Putamen (tissue), 1 donor: ENCODE measurements around the gene SSNA1.

ENCODE experiments used
- DNase-seq: peaks from one replicate; pipeline ENCODE4 v3.0.0-alpha.2; 2016; ENCODE audit warnings: low spot score

Gene SSNA1

DNA sequence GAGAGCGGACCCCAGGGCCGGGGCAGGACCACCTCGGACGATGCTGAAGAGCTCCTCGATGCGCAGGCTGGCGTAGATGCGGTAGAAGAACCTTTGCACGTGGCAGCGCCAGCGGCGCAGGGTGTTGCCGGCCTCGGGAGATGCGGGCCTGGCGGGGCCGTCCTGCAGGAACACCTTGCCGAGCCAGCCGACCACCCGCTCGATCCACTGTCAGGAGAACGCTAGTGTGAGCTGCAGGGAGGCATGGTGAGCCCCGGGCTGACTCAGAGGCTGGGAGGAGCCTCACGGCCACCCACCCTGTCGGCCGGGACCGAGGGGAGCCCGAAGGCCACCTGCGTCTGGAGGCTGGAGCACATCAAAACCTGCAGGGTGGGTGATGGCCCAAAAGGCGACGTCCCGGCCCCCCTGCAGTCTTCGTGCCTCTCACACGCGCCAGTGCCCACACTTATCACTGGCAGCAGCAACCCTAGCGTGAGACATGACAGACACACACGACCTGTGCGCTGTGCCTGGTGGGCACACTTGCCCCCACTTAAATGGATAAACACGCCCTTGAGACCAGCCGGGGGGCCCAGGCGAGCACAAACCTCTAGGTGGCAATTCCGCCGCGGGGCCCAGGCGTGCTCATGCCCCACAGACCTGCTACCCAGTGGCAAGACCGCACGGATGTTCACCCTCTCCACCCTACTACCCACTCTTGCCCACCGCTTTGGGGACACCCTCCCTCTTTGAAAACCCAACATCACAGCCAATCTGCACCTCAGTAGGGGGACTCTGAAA lies 3.4 kb upstream of the SSNA1 start:
- DNase-seq, result no peak

- DNase-seq, result no peak
Observed at GRCh38 chr9:137185921-137186320, 2.6 kb upstream of the SSNA1 start.

- no peak for DNase-seq
Observed at GRCh38 chr9:137186385-137186784, 2.1 kb upstream of the SSNA1 start.

DNA sequence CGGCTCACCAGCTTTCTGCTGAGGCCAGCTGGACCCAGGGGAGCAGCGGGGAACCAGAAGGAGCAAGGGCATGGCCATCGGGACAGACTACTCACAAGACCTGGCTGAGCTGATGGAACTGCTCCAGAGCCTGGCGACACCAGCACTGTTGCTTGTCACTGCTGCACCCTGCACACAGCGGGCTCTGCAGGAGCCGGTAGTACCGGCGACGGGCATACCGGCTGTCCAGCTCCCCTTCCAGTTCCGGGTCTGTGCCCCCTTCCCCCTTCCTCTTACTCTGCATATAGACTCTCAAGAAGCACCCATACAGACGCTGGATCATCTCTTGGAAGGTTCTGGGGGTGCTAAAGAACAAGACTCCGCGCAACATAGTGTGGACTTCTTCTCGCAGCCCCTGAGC lies 1.1 kb upstream of the SSNA1 start:
- no peak for DNase-seq

DNA sequence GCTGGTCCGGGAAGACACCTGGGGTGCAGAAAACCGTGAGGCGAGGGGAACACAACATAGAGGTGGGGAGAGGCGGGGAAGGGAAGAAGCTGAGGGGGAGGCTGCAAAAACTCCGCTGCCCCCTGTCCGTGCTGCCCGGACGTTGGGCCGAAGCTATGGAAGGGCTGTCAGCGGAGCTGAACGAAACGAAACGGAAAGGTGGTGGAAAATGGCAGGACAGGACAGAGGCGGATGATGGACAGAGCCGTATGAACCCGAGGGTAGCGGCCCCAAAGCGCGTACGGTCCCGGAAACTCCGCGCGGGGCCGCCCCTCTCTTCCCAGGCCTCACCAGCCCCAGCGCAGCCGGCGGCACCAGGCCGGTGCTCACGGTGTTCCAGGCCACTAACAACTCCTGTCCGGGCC lies 388 bp upstream of the SSNA1 start:
- no peak for DNase-seq

- no peak for DNase-seq
Observed at GRCh38 chr9:137189297-137190295, 1.1 kb downstream of the SSNA1 start.

DNA sequence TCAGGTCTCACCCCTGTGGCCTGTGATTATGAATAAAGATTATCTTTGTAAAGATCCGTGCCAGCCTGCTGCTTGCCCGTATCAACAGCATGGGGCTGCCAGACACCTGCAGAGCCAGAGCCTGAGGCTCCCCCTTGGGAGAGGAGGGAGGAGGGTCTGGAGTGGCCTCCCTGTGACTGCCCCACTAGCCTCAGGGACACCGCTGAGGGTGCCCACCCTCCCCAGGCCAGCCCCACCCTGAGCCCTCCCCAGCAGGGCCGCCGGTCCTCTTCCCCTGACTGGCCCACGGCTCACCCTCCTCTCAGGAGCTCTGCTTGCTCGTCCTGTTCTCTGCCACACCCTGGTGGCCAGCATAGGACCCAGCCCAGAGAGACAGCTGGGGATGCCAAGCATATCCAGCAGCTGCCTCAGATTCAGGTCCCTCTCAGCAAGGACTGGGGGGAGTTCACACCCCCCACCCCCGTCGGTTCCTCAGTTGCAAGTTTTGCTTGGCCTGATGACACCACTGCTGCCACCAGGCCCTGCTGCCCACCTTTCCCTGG lies 1.9 kb downstream of the SSNA1 start:
- DNase-seq, result no peak

GRCh38 chr9:137191245-137191644 lies 2.8 kb downstream of the SSNA1 start:
- no peak for DNase-seq

- DNase-seq, result peak; percentile 89
Observed at GRCh38 chr9:137191691-137192447, 3.4 kb downstream of the SSNA1 start.

DNA sequence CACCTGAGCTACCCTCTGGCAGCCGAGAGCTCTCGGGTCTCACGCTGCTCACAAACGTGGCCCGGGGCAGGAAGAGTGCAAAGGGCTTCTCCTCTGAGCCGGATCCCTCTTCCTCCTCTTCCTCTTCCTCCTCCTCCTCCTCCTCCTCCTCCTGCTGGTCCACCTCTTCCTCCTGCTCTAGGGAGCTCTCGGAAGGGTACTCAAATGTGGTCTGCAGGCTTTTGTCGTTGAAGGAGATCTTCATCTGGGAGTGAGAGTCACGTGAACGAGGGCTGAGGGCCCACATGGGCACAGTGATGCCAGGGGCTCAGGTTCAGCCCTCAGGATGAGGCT lies 3.9 kb downstream of the SSNA1 start:
- DNase-seq, result no peak

DNA sequence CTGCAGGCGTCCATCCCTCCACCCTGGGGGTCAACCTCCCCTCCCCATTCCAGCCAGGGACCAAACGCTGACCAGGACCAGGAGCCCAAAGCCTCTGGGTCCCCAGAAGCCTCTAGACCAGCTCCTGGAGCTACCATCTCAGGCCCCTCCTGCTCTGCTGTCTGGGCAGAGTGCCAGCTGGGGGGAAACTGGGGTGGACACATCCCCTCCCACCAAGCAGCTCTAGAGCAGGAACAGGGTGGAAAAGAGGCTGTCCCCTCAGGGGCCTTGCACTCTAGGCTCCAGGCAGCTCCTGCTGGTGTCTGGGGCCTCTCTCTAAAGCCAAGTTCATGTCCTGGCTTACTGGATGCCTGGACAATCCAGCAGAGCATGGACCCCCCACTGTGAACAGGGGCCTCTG lies 4.4 kb downstream of the SSNA1 start:
- DNase-seq, result no peak

DNA sequence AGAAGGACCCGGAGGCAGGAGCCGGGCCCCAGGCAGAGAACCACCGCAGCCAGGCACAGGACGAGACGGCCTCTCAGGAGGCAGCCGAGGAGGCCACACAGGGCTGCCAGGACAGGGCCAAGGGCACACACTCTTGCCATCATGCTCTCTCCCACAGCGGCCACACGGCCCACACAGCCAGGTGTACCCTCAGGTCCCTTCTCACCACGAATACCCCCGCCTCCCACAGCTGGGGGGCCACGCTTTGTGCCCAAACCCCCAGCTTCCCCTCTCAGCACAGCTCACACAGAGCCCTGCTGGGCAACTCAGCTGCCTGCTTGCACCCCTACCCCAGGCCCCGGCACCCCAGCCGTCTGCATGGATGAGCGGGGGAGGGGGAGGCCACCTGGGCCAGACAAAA lies 5.3 kb downstream of the SSNA1 start:
- no peak for DNase-seq

GRCh38 chr9:137194388-137194787 lies 5.9 kb downstream of the SSNA1 start:
- peak; percentile 93 for DNase-seq

DNA sequence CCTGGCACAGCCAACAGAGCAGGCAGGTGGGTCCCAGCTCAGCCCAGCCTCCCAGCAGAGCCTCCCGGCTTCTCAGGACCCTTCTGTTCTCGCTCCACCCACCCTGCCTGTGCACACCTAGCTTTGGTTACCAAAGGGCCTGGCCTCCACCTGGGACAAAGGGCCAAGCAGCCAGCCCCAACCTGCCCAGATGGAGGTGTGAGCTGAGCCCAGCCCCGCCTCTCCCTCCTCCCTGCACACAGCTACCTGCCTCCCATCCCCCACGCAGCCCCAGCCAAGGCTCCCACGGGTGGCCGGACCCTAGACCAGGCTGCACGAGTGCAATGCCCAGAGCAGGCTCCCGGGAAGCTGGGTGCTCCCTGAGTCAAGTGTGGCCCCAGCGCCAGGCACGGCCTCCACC lies 6.4 kb downstream of the SSNA1 start:
- no peak for DNase-seq

- DNase-seq, result no peak
Observed at GRCh38 chr9:137195525-137196220, 7.2 kb downstream of the SSNA1 start.

- no peak for DNase-seq
Observed at GRCh38 chr9:137198051-137198901, 9.8 kb downstream of the SSNA1 start.

DNA sequence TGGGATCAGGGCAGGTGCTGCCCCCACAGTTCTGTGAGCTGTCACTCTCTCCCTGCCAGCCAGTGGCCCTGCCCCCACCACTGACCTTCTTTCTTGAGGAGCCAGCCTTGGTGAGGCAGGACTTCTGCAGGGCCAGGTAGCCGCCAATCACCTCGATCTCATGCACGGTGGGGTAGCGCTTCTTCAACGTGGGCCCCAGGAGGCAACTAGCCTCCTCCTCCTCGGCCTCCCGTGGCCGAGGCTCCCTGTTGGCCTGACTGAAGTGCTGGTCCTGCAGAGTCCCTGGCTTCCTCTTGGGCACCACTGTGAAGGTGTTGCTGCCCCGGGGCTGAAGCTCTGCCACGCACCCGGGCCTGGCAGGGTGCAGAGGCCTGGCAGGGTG lies 10.4 kb downstream of the SSNA1 start:
- no peak for DNase-seq

DNA sequence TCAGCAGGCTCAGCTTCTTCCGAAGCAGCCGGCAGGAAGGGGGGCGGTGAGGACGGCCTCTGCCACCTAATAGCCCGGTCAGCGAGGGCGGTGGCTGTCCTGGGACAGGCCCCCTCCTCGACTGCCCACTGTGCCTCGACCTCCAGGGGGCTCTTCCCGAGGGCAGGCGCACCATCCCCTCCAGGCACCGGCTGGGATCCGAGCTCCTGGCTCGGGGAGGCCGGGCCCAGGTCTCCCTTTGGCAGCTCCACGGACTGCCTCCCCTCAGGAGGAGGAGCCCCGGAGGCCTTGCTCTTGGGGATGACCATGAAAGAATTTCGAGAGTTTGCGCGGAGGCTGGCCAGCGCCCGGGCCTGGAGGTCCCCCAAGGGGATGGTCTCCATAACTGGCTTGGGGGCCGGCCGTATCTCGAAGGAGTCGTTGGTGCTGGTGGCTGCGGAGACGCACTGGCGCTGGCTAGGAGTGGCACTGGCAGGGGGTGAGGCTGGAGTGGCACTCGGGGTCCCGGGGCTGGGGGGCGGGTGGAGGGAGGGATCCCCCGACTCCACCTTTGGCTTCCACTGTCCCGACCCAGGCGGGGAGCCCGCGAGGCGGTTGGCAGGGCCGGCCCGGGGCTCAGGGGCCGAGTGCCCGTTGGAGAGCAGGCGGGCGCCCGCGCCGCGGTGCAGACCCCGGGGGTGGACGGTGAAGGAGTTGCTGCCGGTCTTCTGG lies 11.1 kb downstream of the SSNA1 start:
- DNase-seq, result no peak

DNA sequence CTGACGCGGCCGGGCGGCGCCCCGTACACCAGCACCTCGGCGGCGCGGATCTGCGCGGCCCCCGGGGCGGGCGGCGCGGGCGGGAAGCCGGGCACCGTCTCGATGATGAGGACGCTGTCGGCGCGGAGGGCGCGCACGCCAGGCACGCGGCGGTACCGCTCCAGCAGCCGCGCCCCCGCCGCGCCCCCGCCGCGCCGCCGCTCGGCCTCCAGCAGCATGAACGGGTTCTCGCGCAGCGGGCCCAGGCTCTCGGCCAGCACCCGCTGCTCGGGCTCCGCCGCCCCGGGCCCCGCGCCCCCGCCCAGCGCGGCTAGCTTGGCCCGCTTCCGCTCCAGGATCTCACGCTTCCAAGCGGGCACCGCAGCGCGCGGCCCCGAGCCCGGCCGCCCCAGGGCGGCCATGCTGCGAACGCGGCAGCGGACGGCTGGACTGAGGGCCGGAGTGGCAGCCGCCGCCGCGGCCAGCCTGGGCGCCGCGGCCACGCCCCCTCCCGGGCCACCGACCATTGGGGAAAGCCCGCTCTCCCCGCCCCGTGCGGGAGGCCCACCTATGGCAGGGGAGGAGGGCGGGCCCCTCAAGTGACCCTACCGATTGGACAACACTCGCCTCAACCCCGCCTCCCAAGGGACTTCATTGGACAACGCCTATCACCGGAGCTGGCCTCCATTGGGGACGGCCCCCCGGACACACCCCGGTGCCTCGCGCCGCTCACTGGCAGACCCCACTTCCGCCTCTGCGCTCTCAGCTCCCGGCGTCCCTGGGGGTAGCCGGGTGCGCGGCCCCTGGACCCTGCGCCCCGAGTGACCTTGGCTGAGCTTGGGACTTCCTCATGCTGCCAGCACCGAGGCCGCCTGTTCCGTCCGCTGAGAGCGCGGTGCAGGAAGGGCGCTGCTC lies 12.1 kb downstream of the SSNA1 start, which contains the start of gene TPRN:
Gene TPRN (minus strand): TSS at position 431 of the 894 bp plus-strand sequence. CDS start 30 bp downstream, at position 401.
- DNase-seq, result peak; percentile 99
